Trophoblast cell (in vitro differentiated cells and primary cell): Measurements from ENCODE around the gene KIAA1958.

Experiments
- DNase-seq, 2 donors: peaks; one replicate each; pipeline ENCODE4 v3.0.0-alpha.2; 2016
- H2AFZ ChIP-seq: 2 replicates; pipeline ENCODE4 v1.6.1; 2013; ENCODE audit warnings: low read length, moderate library complexity, mild to moderate bottlenecking; ENCODE audit not compliant: insufficient read depth, poor library complexity
- H2AK5ac ChIP-seq: 2 replicates; pipeline ENCODE4 v1.6.1; 2013; ENCODE audit warnings: mild to moderate bottlenecking, low read length
- H2BK120ac ChIP-seq: 2 replicates; pipeline ENCODE4 v1.6.1; 2013; ENCODE audit warnings: low read length, mild to moderate bottlenecking, moderate library complexity; ENCODE audit not compliant: insufficient read depth, poor library complexity
- H2BK12ac ChIP-seq: 2 replicates; pipeline ENCODE4 v1.6.1; 2013; ENCODE audit warnings: mild to moderate bottlenecking, low read length, moderate library complexity
- H2BK5ac ChIP-seq: 2 replicates; pipeline ENCODE4 v1.6.1; 2013; ENCODE audit warnings: low read length, low read depth, moderate library complexity, mild to moderate bottlenecking; ENCODE audit not compliant: poor library complexity
- H3K14ac ChIP-seq: 2 replicates; pipeline ENCODE4 v1.6.1; 2013; ENCODE audit warnings: mild to moderate bottlenecking, low read length
- H3K18ac ChIP-seq: 2 replicates; pipeline ENCODE4 v1.6.1; 2013; ENCODE audit warnings: mild to moderate bottlenecking, low read length
- H3K23ac ChIP-seq: 2 replicates; pipeline ENCODE4 v1.6.1; 2013; ENCODE audit warnings: low read length
- H3K27ac ChIP-seq: 2 replicates; pipeline ENCODE4 v1.5.1; 2013; ENCODE audit warnings: low read depth, mild to moderate bottlenecking, inconsistent platforms, low read length, moderate library complexity
- H3K27me3 ChIP-seq: 2 replicates; pipeline ENCODE4 v1.6.1; 2013; ENCODE audit warnings: inconsistent platforms, mild to moderate bottlenecking, low read length, moderate library complexity; ENCODE audit not compliant: insufficient read depth
- H3K36me3 ChIP-seq, 2 experiments: 1 replicate in 1 of 2; 2 replicates in 1 of 2; pipeline ENCODE4 v1.6.1; 2013; ENCODE audit warnings: low read length in 2 of 2, mild to moderate bottlenecking in 2 of 2, moderate library complexity in 1 of 2; ENCODE audit not compliant: insufficient read depth in 2 of 2, control insufficient read depth in 1 of 2
- H3K4ac ChIP-seq: 2 replicates; pipeline ENCODE4 v1.6.1; 2013; ENCODE audit warnings: low read depth, mild to moderate bottlenecking, low read length, moderate library complexity
- H3K4me1 ChIP-seq, 2 experiments: 1 replicate in 1 of 2; 2 replicates in 1 of 2; pipeline ENCODE4 v1.6.1; 2013; ENCODE audit warnings: low read length in 2 of 2, mild to moderate bottlenecking in 2 of 2, moderate library complexity in 1 of 2; ENCODE audit not compliant: insufficient read depth in 2 of 2, control insufficient read depth in 1 of 2
- H3K4me2 ChIP-seq: 2 replicates; pipeline ENCODE4 v1.6.1; 2013; ENCODE audit warnings: inconsistent platforms, mild to moderate bottlenecking, low read length, moderate library complexity
- H3K4me3 ChIP-seq: 2 replicates; pipeline ENCODE4 v1.5.1; 2013; ENCODE audit warnings: mild to moderate bottlenecking, low read depth, low read length, inconsistent platforms
- H3K79me1 ChIP-seq: one replicate; pipeline ENCODE4 v1.6.1; 2013; ENCODE audit warnings: low read length
- H3K79me2 ChIP-seq: 2 replicates; pipeline ENCODE4 v1.6.1; 2013; ENCODE audit warnings: low read length, mild to moderate bottlenecking; ENCODE audit not compliant: control insufficient read depth, insufficient read depth, poor library complexity
- H3K9ac ChIP-seq: 2 replicates; pipeline ENCODE4 v1.6.1; 2013; ENCODE audit warnings: mild to moderate bottlenecking, low read length
- H3K9me3 ChIP-seq: 2 replicates; pipeline ENCODE4 v1.6.1; 2013; ENCODE audit warnings: low read depth, mild to moderate bottlenecking, control low read depth, inconsistent platforms, low read length; ENCODE audit not compliant: insufficient read depth
- H4K12ac ChIP-seq: 2 replicates; pipeline ENCODE4 v1.6.1; 2013; ENCODE audit warnings: low read depth, mild to moderate bottlenecking, low read length, moderate library complexity
- H4K8ac ChIP-seq: 2 replicates; pipeline ENCODE4 v1.6.1; 2013; ENCODE audit warnings: low read depth, mild to moderate bottlenecking, low read length, moderate library complexity
- H4K91ac ChIP-seq: one replicate; pipeline ENCODE4 v1.6.1; 2013; ENCODE audit warnings: low read depth, mild to moderate bottlenecking, low read length, moderate library complexity
- WGBS: extraction: QIAGEN DNeasy Blood & Tissue Kit; methylation state at CpG from one replicate; pipeline ENCODE4 v1.1.7; 2013; ENCODE audit warnings: missing lambda C conversion rate; ENCODE audit not compliant: insufficient read length, insufficient coverage; ENCODE audit errors: extremely low coverage; 5-methylcytosine and 5-hydroxymethylcytosine counted together

The KIAA1958 gene

DNA sequence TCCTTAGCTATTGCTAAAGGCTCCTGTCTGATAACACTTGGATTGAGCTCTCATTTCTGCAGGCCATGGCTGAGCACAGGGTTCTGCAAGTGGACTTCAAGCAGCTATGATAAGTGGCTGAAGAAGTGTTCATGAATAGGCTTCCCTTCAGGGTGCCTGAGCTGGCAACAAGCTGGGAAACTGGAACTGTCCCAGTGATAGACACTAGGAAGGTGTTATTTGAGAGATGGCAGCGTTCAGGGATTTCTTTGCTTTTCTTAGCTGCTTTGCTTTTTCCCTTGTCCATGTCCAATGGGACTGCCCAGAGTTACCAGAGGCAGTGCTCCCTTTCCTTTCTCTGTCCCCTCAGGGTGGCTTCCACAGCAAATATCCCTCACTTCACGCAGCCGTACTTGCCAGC lies 155.5 kb downstream of the KIAA1958 start:
- H3K27me3 ChIP-seq, result no peaks in the 10 kb centered on the region
- H3K27ac ChIP-seq, result no peak overlapping the region
- H3K4me3 ChIP-seq, result no peak overlapping the region
- no peaks in the 10 kb centered on the region for H3K79me2 ChIP-seq
- no peak overlapping the region for H2BK12ac ChIP-seq
- peaks cover 6% of the 10 kb centered on the region for H3K9me3 ChIP-seq
- H3K18ac ChIP-seq, result no peak overlapping the region
- no peak overlapping the region for H4K8ac ChIP-seq
- H3K9ac ChIP-seq, result peak overlapping the region; percentile 10
- peaks cover 0 to 6% of the 10 kb centered on the region in 2 experiments for H3K36me3 ChIP-seq
- no peaks in the 10 kb centered on the region for H3K79me1 ChIP-seq
- DNase-seq, result no peak
- no peak overlapping the region for H2BK5ac ChIP-seq
- no CpG with 5 or more reads among the region's 3 CpGs for WGBS
- no peak overlapping the region for H4K12ac ChIP-seq
- H3K14ac ChIP-seq, result no peak overlapping the region
- no peak overlapping the region for H3K23ac ChIP-seq
- no peak overlapping the region for H3K4me2 ChIP-seq
- no peak overlapping the region for H2AK5ac ChIP-seq
- no peak overlapping the region for H4K91ac ChIP-seq
- peaks cover 0 to 3% of the 10 kb centered on the region in 2 experiments for H3K4me1 ChIP-seq
- no peak overlapping the region for H2BK120ac ChIP-seq
- H3K4ac ChIP-seq, result no peak overlapping the region
- no peak overlapping the region for H2AFZ ChIP-seq

DNA sequence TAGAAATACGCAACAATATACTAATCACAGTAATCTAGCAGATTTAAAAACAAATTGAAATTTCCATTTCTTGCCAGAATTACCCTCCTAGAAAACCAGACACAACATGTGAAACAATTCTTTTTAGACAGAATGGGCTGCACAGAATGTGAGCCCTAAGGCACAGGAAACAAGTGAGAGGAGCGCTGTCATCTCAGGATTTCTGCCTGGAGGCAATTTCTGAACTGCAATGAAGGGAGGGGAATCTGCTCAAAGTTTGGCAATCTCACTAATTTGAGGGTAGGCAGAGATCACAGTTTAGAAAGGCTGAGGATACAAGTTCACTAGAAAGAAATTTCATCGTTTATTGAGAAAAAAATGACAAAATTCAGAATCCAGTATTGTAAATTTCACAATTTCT lies 161.0 kb downstream of the KIAA1958 start:
- Histone ChIP-seq H2AFZ (no peak overlapping the region), H3K9ac (no peak overlapping the region), H2AK5ac (no peak overlapping the region), H4K12ac (no peak overlapping the region), H2BK12ac (no peak overlapping the region), H3K36me3 (peaks cover 0 to 3% of the 10 kb centered on the region in 2 experiments), H2BK5ac (no peak overlapping the region), H3K79me2 (no peaks in the 10 kb centered on the region), H3K4ac (no peak overlapping the region), H4K8ac (no peak overlapping the region), H3K14ac (no peak overlapping the region), H3K4me2 (no peak overlapping the region), H3K9me3 (peaks cover 3% of the 10 kb centered on the region), H4K91ac (no peak overlapping the region), H3K27me3 (no peaks in the 10 kb centered on the region), H2BK120ac (no peak overlapping the region), H3K27ac (no peak overlapping the region), H3K4me3 (no peak overlapping the region), H3K79me1 (no peaks in the 10 kb centered on the region), H3K18ac (no peak overlapping the region), H3K23ac (no peak overlapping the region), H3K4me1 (peaks cover 0 to 3% of the 10 kb centered on the region in 2 experiments)
- DNase-seq, result peak; percentile 80 to 96
- no CpG with 5 or more reads among the region's 3 CpGs for WGBS

DNA sequence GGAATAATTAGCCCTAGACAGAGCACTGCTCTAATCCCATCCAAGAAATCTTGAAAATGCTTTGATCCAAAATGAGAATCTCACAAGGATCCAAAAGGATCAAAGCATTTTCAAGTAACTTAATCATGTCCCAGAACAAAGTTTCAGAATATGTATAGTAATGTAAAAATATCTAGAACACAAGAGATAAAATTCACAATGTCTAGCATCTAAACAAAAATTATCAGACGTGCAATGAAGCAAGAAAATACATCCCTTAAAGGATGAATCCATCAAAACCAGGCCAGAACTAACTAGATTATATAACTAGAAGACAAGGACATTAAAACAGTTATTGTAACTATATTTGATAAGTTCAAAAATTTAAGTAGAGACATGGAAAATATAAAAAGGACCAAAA lies 162.0 kb downstream of the KIAA1958 start:
- Histone ChIP-seq H3K36me3 (peaks cover 0 to 3% of the 10 kb centered on the region in 2 experiments), H4K8ac (no peak overlapping the region), H3K4me1 (peaks cover 4 to 7% of the 10 kb centered on the region in 2 experiments), H3K4ac (no peak overlapping the region), H3K27me3 (no peaks in the 10 kb centered on the region), H3K79me2 (no peaks in the 10 kb centered on the region), H4K12ac (no peak overlapping the region), H4K91ac (no peak overlapping the region), H3K79me1 (no peaks in the 10 kb centered on the region), H2AFZ (no peak overlapping the region), H2BK5ac (no peak overlapping the region), H3K23ac (no peak overlapping the region), H3K9ac (no peak overlapping the region), H3K18ac (no peak overlapping the region), H3K4me2 (no peak overlapping the region), H2AK5ac (no peak overlapping the region), H3K14ac (no peak overlapping the region), H3K9me3 (peaks cover 3% of the 10 kb centered on the region), H3K27ac (no peak overlapping the region), H2BK12ac (no peak overlapping the region), H2BK120ac (no peak overlapping the region), H3K4me3 (no peak overlapping the region)
- no CpG with 5 or more reads among the region's 1 CpG for WGBS
- DNase-seq, result no peak

DNA sequence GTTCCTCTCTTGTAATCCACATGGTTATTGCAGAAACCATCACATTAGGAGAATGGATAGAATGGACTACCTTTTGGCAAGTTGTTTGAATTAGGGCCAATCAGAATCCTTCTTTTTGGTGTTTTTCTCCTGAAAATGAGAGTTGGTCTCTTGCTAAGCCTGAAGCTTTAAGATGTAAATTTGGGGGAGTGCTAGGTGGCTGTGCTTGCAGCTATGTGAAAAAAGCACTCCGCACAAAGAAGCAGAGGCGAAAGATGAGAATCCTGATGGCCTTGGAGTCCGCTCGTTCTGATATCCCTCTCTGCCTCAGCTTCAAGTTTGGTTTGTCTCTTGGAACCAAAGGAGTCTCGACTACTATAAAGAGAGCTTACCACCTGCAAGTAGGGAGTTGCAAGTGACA lies 167.7 kb downstream of the KIAA1958 start:
- Histone ChIP-seq H3K4ac (no peak overlapping the region), H3K9ac (no peak overlapping the region), H2BK5ac (no peak overlapping the region), H3K9me3 (no peaks in the 10 kb centered on the region), H4K8ac (no peak overlapping the region), H2BK12ac (no peak overlapping the region), H2AFZ (no peak overlapping the region), H3K4me3 (no peak overlapping the region), H3K79me1 (no peaks in the 10 kb centered on the region), H2BK120ac (no peak overlapping the region), H4K91ac (no peak overlapping the region), H3K14ac (no peak overlapping the region), H3K27me3 (no peaks in the 10 kb centered on the region), H3K27ac (no peak overlapping the region), H3K36me3 (peaks cover 0 to 1% of the 10 kb centered on the region in 2 experiments), H3K79me2 (no peaks in the 10 kb centered on the region), H3K4me2 (peak overlapping the region; percentile 19), H3K18ac (no peak overlapping the region), H4K12ac (no peak overlapping the region), H3K4me1 (peaks cover 9 to 11% of the 10 kb centered on the region in 2 experiments), H2AK5ac (no peak overlapping the region), H3K23ac (no peak overlapping the region)
- WGBS, result no CpG with 5 or more reads among the region's 5 CpGs
- DNase-seq, result no peak
